Retinal pigment epithelial cell (primary cell): ENCODE measurements around the gene INMT.

Experiments
- DNase-seq: peaks from one replicate; pipeline ENCODE4 v3.0.0-alpha.2; 2010; ENCODE audit warnings: low read depth
- H3K4me3 ChIP-seq: 2 replicates; pipeline ENCODE4 v1.5.1; 2011; ENCODE audit warnings: mild to moderate bottlenecking, low read length, control low read depth, moderate library complexity
- CTCF ChIP-seq: conservative IDR thresholded peaks from 2 replicates; pipeline ENCODE4 v1.5.1; 2011; ENCODE audit warnings: low read depth, low read length, control low read depth, inconsistent platforms

INMT gene

GRCh38 chr7:30733216-30733615 lies 18.7 kb upstream of the INMT start:
- no peak overlapping the region for H3K4me3 ChIP-seq
- no peak for DNase-seq
- TF ChIP-seq CTCF, result no peak

GRCh38 chr7:30733691-30734090 lies 18.2 kb upstream of the INMT start:
- DNase-seq, result no peak
- no peak for TF ChIP-seq CTCF
- no peak overlapping the region for H3K4me3 ChIP-seq

GRCh38 chr7:30734497-30734896 lies 17.4 kb upstream of the INMT start:
- no peak overlapping the region for H3K4me3 ChIP-seq
- TF ChIP-seq CTCF, result no peak
- DNase-seq, result no peak

- H3K4me3 ChIP-seq, result no peak overlapping the region
- no peak for DNase-seq
- TF ChIP-seq CTCF, result no peak
Observed at GRCh38 chr7:30735631-30736030, 16.3 kb upstream of the INMT start.

- no peak overlapping the region for H3K4me3 ChIP-seq
- DNase-seq, result no peak
- no peak for TF ChIP-seq CTCF
Observed at GRCh38 chr7:30736291-30736690, 15.6 kb upstream of the INMT start.

GRCh38 chr7:30738026-30738915 lies 13.7 kb upstream of the INMT start:
- no peak for TF ChIP-seq CTCF
- no peak overlapping the region for H3K4me3 ChIP-seq

GRCh38 chr7:30739691-30740090 lies 12.2 kb upstream of the INMT start:
- TF ChIP-seq CTCF, result no peak
- DNase-seq, result no peak
- H3K4me3 ChIP-seq, result no peak overlapping the region

More at GRCh38 chr7:30738026-30738915, 13.7 kb upstream of the INMT start:
- no peak for DNase-seq
